NCI-H2081 (cell line): ENCODE results near the gene ARHGAP42.
A peak's percentile ranks its signal among the peaks of the same experiment; 100 is the strongest.

Source experiments
- DNase-seq, 2 experiments: peaks; one replicate each; lab custom pipeline; 2025; lab: John Stamatoyannopoulos, UW

ARHGAP42 gene

DNA sequence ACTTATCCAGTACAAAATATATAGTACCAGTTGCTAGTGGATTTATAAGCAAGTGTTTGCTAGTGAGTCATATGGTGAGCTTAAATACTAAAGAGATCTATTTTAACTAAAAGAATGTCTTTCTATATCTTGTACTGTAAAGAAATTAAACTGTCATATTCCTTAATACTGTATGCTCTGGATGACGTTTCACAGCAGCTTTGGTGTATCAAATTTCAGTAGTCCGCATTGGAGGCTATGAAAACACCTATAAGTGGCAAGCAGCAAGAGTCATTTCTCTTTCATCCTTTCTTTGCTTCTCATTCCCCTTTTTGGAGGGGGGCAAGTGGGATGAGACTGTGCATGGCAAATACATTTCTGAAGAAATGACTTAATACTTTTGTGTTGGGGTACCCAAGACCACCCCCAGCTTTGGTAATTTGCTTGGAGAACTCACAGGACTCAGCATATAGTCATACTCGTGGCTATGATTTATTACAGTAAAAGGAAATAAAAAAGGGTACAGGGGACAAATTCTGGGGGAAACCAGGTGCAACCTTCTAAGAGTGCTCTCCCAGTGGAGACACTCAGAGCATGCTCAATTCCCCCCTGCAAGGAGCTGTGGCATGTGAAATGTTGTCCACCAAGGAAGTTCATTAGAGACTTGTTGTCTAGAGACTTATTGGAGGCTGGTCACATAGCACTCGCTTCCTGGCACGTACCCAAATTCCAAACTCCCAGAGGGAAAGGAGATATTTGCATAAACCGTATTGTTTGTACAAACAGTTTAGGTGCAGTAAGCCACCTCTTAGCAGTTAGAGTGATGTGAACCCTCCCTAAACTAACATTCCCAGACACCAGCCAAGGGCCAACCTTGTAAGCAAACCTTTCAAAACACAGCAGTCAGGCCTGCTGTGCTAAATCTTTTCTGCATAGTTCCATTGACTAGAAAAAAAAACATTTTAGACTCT, 231.7 kb downstream of the ARHGAP42 start:
- peak; percentile 15 to 60 for DNase-seq

DNA sequence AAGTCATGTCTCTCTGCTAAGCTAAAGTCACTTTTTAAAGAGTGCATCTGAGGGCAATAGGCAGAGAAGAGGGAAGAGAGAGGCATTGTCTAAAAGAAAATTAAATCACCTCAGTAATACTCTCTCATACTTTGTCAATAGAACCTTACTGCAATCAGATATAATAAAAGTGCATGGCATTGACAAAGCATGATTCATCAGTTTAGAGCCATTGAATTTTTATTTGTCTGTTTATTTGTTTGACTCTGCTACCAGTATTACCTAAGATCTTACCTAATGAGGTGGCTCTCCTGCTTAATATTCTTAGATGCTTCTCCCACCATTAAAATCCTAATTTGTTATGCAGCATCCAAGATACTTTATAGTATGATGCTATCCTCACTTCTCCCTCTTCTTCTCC, 233.5 kb downstream of the ARHGAP42 start:
- no peak for DNase-seq

DNA sequence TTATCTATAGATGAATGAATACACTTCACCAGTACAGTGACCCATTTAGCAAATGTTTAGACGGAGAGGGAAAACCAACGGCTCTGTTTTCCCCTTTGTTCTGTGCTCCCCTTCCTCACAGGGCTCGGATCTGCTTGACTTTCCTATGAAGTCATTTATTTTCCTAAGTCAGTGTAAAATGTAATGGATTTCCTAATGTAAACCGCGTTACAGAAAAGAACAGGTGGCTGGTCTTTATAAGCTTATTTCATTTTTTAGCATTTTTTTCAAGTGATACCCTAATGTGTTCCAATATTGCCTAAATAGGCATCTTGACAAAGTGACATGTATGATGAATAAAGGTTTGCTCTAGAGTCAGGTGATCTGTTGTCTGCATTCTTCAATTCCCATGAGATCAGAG, 235.0 kb downstream of the ARHGAP42 start:
- DNase-seq: no peak

DNA sequence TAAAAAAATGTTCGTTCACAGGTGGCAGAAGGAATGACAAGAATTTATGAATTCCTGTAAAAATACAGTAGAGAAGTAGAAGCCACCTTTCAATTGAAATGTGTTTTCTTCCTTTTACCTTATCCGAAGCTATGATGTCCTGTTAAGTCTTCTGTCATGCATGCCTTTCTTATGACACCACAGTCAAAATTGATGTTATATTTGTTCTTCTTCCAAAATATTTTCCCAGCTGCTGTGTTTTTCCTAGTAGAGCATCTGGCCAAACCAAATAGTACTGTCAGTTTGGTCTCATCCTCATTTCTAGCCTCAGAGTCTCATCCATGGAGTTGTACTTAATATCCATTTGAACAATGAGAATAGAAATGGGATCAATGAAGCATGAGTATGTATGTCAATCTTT, 236.5 kb downstream of the ARHGAP42 start:
- DNase-seq: no peak

DNA sequence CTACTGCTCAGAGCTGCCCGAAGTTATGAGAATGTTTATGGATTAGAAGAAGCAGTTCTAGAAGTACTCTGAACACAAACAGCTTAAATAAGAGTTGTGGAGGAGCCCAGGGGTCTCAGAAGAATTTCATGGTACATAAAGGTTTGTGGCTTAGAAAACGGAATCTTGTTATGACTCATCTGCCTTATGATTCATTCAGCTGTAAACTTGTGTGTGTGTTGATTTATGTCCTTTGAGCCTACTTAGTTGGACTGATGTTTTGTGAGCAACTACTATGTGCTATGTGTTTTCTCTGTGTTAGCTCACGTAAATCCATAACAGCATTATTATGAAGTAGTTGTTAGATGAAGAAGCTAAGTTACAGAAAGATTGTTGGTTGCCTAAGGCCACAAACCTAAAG, 238.8 kb downstream of the ARHGAP42 start:
- DNase-seq: no peak

DNA sequence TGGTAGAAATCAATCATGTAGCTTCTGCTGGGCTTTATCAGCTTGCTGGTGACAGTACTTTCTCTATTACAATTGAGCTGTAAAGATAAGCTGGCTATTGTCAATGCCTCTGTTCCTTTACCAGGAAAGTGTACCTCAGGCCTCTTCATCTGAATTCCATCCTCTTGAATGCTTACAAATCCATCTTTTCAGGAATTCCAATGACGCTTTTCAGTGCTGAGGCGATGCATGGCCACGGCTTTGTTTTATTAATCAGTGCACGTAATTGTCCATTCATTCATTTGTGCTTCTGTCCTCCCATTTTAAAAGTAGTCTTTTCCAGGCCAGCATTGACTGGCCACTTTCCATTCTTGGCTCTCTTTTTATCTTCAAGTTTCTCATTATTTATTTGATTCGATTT, 240.5 kb downstream of the ARHGAP42 start:
- DNase-seq: no peak

DNA sequence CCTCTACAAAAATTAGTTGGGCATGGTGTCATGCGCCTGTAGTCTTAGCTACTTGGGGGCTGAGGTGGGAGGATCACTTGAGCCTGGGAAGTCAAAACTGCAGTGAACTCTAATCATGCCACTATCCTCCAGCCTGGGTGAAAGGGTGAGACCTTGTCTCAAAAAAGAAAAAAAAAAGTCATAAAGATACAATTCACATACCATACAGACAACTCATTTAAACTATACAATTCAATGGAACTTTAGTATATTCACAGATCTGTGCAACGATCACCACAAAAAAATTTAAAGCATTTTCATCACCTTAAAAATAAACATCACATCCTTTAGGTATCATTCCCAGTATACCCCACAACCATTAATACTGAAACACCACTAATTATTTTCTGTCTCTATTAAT, 241.3 kb downstream of the ARHGAP42 start:
- DNase-seq: no peak

DNA sequence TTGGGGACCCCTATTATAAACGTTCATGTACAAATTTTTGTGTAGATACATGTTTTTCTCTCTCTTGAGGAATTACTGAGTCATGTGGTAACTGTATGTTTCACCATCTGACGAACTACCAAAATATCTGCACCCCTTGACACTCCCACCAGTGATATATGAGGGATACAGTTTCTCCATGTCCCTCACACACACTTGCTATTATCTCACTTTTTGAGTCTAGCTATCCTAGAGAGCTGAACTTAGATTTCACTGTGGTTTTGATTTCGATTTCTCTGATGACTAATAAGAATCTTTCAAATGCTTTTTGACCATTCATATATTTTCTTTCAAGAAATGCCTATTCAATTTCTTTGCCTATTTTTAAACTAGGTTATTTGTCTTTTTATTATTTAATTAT, 242.3 kb downstream of the ARHGAP42 start:
- no peak for DNase-seq

DNA sequence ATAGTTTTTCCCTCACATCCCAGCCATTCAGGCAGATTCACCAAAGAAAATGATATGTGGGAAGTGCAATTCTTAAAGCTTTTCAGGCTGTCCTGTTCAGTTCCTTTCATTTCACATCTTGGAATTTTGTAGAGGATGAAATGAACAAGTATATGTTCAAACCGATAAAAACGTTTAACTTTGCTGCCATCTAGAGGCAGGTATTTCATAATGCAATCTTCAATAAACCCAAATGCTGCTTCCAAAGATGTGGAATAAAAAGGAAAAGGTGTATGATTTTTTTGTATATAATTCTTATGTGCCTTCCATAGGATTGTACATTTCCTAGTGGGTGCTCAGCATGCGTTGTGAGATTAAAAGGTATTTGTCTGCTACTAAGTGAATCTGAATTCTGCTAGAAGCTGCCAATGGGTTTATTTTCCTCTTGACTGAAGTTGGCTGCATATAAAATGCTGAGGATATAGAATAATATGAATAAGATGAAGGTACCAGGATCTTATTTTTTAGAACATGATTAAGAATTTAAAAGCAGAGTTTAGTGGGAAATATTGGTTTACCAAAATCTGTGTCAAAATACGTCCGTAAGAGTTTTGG, 243.2 kb downstream of the ARHGAP42 start:
- peak; percentile 57 to 64 for DNase-seq

DNA sequence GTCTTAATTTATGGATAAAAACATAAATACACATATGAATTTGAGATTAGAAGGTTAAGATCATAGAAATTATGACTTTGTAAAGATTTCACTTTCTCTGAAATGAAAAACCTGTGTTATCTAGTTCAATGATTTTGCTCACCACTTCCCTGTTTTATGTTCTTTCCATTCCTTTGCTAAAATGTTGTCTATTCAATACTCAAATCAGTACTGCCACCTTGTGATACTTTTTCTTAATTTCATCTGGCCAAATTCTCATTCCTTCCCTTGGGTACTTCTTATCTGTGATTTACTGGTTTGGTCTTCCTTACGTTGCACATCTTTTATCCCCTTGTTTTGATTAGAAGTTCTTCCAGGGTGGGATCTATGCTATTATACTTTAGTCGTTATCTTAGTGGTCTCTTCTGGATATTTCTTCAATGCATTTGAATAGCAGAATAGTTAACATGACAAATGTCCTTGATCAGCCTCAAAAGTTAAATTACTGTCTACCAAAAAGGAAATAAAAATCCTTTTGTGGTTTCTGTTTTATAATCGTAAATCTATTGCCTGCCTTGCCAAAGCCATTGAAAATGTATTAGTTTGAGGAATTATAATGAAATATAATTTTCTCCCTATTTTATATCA, 245.5 kb downstream of the ARHGAP42 start:
- peak; percentile 6 to 18 for DNase-seq

DNA sequence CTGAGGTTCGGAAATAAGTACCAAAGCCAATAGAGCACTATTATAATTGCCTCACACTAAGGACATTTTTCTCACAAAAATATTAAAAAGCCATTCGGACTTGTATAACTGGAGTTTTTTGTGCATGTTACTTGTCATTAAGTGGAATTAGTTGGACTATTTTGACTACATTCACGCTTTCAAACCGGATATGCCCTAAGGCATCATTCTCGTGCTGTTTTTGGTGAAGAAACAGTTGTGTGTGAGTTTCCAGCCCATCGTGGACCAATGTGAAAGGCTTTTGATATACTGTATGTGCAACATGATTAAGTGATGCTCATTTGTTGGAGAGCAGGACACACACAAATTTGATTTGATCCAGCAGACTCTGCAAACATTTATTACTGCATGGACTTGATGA, 249.7 kb downstream of the ARHGAP42 start:
- DNase-seq: no peak

DNA sequence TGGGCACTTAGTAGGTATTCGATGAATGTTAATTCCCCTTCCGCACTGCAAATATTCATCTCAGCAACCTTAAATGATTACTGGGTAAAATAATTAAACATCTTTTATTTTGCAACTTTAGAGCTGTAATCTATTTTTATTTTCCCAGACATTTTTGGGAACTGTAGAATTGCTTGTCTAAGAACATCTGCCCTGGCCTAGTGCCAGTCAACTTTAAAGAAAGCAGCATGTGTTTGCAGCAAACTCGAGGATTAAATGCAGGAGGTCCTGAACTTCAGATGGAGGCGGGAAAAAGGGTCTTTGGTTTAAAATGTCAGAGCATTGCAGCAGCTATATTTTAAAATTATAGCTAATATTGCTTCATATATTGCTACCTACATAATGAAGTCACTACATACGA, 252.5 kb downstream of the ARHGAP42 start:
- DNase-seq: no peak

DNA sequence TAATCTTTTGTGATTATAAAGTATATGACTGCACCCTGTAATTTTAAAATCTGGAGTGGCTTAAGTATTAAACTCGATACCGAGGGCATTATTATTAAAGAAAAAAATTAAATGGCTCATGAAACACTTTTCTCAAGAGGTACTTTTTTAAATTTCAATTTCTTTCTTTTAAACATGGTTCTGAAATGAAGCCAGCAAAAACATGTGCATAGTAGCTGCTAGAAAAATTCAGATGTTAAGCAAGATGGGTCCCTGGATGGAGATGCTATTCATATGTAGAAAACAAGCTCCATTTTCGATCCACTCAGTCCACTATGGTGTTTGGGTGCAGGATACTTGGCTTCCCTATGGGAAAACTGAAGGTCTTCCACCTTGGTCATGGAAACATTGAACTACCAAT, 253.0 kb downstream of the ARHGAP42 start:
- no peak for DNase-seq

DNA sequence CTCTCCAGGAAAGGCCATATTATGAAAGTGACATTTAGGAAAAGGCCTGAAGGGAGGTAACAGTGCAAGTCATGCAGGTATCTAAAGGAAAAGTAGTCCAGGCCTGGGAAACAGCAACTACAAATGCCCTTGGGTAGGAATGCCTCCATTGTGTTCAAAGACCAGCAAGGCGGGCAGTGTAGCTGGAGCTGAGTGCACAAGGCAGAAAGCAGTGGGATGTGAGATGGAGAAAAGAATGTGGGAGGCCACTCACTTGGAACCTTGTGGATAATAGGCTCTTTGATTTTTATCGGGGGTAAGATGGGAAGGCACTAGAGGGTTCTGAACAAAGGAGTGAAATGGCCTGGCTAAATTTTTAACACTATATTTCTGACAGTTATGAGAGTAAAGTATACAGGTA, 253.9 kb downstream of the ARHGAP42 start:
- no peak for DNase-seq

DNA sequence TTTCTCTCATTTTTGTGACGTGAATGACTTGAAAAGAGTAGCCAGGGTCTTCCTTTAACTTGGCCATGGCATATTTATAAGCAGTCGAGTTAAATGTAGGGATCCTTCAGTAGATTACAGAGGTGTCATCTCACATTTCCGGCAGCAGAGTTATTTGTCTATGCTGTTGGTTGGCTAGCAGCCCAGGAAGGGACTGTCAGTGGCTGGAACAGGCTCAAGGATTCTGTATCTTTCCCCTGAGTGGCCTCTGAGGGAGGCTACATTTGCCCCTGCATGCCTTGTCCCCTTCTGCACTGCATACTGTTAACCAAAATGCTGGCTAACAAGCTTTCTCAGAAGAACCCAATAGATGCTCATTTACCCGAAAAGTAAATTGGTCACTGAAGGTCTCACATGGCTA, 254.9 kb downstream of the ARHGAP42 start:
- DNase-seq: peak; percentile 12 to 63

DNA sequence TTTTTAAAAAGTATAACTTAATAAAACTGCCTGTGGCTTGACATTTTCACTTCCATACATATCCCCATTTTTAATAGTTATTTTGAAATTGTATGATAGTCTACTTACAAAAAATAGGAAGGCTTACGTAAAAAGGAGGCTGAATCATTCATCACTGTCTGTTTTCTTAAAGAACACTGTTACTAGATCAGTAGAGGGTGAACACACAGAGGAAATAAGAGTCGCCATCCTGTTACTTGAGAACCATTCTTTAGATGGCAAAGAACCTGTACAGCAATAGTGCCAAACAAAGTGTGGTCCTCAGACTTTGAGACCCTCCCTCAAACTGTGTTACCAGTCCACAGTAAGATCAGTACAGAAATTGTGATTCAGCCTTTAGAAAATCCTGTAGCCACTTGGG, 261.8 kb downstream of the ARHGAP42 start:
- no peak for DNase-seq

DNA sequence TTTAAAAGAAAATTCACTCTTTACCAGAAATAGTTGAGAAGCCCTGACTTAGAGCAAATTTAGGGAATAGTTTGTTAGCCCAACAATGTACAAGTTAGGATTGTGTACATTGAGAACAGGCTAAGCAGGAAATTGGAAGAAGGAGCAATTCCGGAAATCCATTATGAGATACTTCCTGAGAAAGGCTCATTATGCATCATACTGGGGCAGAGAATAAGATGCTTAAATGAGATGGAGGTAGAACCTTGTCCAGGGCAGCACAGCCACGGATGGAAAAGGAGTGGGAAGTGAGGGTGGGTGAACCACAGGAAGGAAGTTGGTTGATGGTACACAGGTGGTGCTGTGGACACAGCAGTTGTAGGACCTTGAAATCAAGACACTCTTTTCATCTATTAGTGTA, 262.4 kb downstream of the ARHGAP42 start:
- DNase-seq: no peak

DNA sequence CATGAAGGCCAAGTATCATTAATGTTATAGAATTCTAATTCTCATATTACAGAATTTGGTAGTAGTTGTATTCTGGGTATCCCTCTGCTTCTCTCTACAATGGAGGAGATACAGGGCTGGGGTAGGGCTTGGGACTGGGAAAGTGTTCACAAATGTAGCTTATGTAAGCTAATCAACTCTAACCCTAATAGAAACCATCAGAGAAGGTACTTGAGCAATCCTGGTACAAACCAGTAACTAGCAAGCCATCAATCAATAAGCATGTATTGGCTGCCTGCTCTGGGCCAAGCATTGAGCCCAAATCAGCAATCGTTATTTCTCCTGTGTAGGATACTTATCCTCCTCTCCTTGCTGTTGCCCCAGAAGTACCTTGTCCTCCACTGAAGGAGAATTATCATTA, 268.2 kb downstream of the ARHGAP42 start:
- DNase-seq: no peak

DNA sequence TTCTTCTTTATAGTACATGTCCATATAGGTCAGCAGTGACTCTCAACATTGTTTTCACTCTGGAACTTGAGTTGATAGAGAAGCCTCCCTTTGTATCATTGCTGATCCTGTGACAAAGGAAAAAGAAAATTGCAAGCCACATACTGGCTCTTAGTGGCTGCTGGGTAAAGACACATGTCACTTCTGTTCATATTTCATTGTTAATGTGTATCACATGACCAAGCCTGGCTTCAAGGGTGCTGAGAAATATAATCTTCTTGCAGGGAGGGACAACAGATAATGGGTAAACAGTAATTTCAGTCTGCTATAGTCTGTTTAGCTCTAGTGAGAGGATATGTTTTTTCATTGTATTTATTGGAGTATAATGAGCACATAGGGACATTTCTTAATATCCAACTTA, 269.3 kb downstream of the ARHGAP42 start:
- no peak for DNase-seq

DNA sequence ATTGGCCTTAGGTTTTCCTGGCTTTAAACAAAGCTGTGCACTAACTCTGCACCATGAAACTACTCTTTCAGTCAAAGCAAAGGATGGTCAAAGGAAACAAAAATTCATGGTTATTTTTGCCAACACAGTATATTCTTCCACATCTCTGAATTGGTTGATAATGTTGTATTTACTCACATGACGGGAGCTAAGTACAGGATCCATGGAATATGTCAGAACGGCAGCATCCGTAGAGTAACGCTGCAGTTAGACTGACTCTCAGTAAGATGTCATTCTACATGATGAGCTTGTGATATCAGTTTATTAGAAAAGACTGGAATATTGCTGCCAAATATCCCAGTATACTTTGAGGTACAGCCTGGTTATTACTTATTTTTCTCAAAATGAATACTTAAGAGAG, 270.4 kb downstream of the ARHGAP42 start:
- DNase-seq: no peak

DNA sequence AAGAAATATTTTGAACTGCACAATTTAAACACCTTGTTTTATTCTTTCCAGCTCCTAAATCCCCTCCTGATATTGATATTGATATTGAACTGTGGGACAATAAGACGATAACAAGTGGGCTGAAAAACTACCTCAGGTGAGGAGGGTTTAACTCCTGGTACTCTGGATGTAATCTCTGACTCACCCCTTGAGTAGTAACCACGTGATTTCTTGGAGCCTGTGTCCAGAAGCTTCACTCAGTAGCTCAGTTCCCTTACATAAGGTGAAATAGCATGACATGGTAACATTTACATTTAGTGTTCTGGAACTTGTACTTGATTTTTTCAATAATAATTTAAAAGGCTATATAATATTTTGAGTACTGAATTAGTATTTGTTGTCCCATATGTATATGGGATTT, 274.5 kb downstream of the ARHGAP42 start:
- no peak for DNase-seq

DNA sequence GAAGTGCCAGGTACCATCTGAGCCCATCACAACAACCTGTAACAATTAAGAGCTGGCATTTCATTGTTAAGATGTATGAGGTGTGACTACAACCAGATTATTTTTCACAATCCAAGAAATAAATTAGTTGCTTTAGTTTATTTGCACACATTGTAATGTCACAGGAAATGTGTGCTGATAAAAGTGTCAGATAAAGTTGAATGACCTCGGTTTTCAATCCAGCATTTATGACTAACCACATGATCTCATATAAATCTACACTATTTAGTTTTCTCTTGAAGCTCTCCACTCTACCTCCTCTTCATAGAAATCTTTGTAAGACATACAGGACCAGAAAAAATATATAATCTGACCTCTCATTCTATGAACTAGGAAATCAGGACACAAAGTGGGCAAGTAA, 276.3 kb downstream of the ARHGAP42 start:
- DNase-seq: no peak

DNA sequence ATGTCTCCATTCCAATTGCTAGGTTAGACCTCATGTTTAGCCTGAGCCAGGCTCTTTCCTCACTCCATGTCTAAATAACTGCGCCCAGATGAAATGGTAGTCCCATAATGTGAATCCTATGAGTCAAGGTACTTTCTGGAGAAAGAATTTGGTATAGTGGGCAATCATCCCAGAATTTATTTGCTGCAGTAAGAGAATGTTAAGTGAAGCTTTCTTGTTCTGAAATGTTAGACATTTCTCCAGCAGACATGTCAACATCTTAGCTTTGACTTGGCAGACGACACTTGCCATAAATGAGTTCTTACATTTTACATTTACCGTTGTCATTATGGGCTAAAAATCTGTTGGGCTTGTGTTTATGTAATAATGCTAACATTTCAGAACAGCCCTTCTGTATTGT, 277.3 kb downstream of the ARHGAP42 start:
- DNase-seq: no peak
